GM13977 (cell line): ENCODE results near the gene FOXO1.

ENCODE experiments used
- DNase-seq: peaks from one replicate; pipeline ENCODE4 v3.0.0; 2012; ENCODE audit warnings: low spot score
- CTCF ChIP-seq: IDR thresholded peaks from 2 replicates; pipeline ENCODE4 v1.5.1; 2012; ENCODE audit warnings: mild to moderate bottlenecking, control low read depth; ENCODE audit not compliant: insufficient read depth; ENCODE audit errors: extremely low read depth, missing control alignments
- in situ Hi-C: fragments of 300-500 bp; cut with MboI; formaldehyde crosslinking; loops from one replicate; pipeline ENCODE4 v1.12.0; 2022; ENCODE audit warnings: low sequenced_read_pairs, low pct_unique_long_range_greater_than_20kb, mixed read lengths, inconsistent platforms; ENCODE audit not compliant: unreplicated experiment

The FOXO1 gene

GRCh38 chr13:40589285-40590109 lies 76.9 kb downstream of the FOXO1 start:
- peak; percentile 40 for DNase-seq
- TF ChIP-seq CTCF = no peak
- in situ Hi-C loops = no loop called here

- in situ Hi-C loops = no loop called here
Observed at GRCh38 chr13:40588101-40588500, 78.3 kb downstream of the FOXO1 start.

GRCh38 chr13:40586886-40587565 lies 79.4 kb downstream of the FOXO1 start:
- in situ Hi-C loops = no loop called here
- no peak for TF ChIP-seq CTCF
- no peak for DNase-seq

More at GRCh38 chr13:40588101-40588500, 78.3 kb downstream of the FOXO1 start:
- DNase-seq = no peak
- no peak for TF ChIP-seq CTCF

- DNase-seq = no peak
- in situ Hi-C loops = no loop called here
- no peak for TF ChIP-seq CTCF
Observed at GRCh38 chr13:40585911-40586471, 80.5 kb downstream of the FOXO1 start.

- no peak for TF ChIP-seq CTCF
- in situ Hi-C loops = no loop called here
- DNase-seq = no peak
Observed at GRCh38 chr13:40583738-40584137, 82.7 kb downstream of the FOXO1 start.

GRCh38 chr13:40582531-40582930 lies 83.9 kb downstream of the FOXO1 start:
- no peak for TF ChIP-seq CTCF
- in situ Hi-C loops = no loop called here
- DNase-seq = no peak
